Fibroblast of lung (primary cell): ENCODE data around the gene FHL2. TPM values are rescaled to one million over a fixed set of nuclear protein-coding genes. Genes with fewer than 3 reads are reported as not detected.
A peak's percentile ranks its signal among the peaks of the same experiment; 100 is the strongest.

Source experiments
- DNase-seq, 2 donors: peaks; one replicate each; pipeline versions ENCODE4 v3.0.0 to v3.0.0-alpha.2; 2010; ENCODE audit warnings: low read depth in 2 of 2
- H2AFZ ChIP-seq: 2 replicates; pipeline ENCODE4 v1.5.1; 2012; ENCODE audit warnings: low read length, control low read depth, inconsistent platforms
- H3K27ac ChIP-seq: 2 replicates; pipeline ENCODE4 v1.5.1; 2011; ENCODE audit warnings: low read length, control low read depth; ENCODE audit not compliant: insufficient read depth
- H3K27me3 ChIP-seq: 2 replicates; pipeline ENCODE4 v1.5.1; 2011; ENCODE audit warnings: mild to moderate bottlenecking, low read length; ENCODE audit not compliant: control insufficient read depth, insufficient read depth
- H3K36me3 ChIP-seq: 2 replicates; pipeline ENCODE4 v1.5.1; 2011; ENCODE audit warnings: low read length; ENCODE audit not compliant: control insufficient read depth, insufficient read depth
- H3K4me1 ChIP-seq: 2 replicates; pipeline ENCODE4 v1.5.1; 2011; ENCODE audit warnings: low read length; ENCODE audit not compliant: control insufficient read depth, insufficient read depth; ENCODE audit errors: extremely low read depth
- H3K4me2 ChIP-seq: 2 replicates; pipeline ENCODE4 v1.5.1; 2011; ENCODE audit warnings: low read length, control low read depth; ENCODE audit not compliant: insufficient read depth; ENCODE audit errors: extremely low read depth
- H3K4me3 ChIP-seq, 4 experiments: fragments of 200-600 bp in 1 of 4; sonication (generic) in 1 of 4; replicated peaks in 1 of 4; 2 replicates each; pipeline ENCODE4 v1.5.1; 2011 to 2016; ENCODE audit warnings: low read length in 4 of 4, low read depth in 3 of 4, mild to moderate bottlenecking in 3 of 4, control low read depth in 2 of 4, inconsistent platforms in 1 of 4, mixed read lengths in 1 of 4; ENCODE audit not compliant: insufficient read depth in 1 of 4; ENCODE audit errors: control extremely low read depth in 1 of 4
- H3K79me2 ChIP-seq: 2 replicates; pipeline ENCODE4 v1.5.1; 2012; ENCODE audit warnings: mild to moderate bottlenecking, low read length, inconsistent platforms; ENCODE audit not compliant: control insufficient read depth, insufficient read depth
- H3K9ac ChIP-seq: 2 replicates; pipeline ENCODE4 v1.5.1; 2011; ENCODE audit warnings: mild to moderate bottlenecking, low read length, control low read depth; ENCODE audit not compliant: insufficient read depth
- H3K9me3 ChIP-seq: 2 replicates; pipeline ENCODE4 v1.5.1; 2012; ENCODE audit warnings: low read depth, low read length; ENCODE audit not compliant: control insufficient read depth, insufficient read depth
- H4K20me1 ChIP-seq: 2 replicates; pipeline ENCODE4 v1.5.1; 2011; ENCODE audit warnings: low read length; ENCODE audit not compliant: control insufficient read depth, insufficient read depth; ENCODE audit errors: extremely low read depth
- CTCF ChIP-seq, 2 donors: IDR thresholded peaks in 1 of 2; conservative IDR thresholded peaks in 1 of 2; 1 replicate in 1 of 2; 2 replicates in 1 of 2; pipeline ENCODE4 v1.5.1; 2011 to 2012; ENCODE audit warnings: low read length in 2 of 2, control low read depth in 1 of 2, inconsistent platforms in 1 of 2, low read depth in 1 of 2, mild to moderate bottlenecking in 1 of 2
- EZH2 ChIP-seq: IDR thresholded peaks from 2 replicates; pipeline ENCODE4 v1.5.1; 2012; ENCODE audit warnings: low read length, control low read depth, mild to moderate bottlenecking; ENCODE audit errors: missing control alignments
- polyA plus RNA-seq, 2 donors: library from polyadenylated mRNA; depleted of rRNA in 1 of 2; stranded (reverse) in 1 of 2; unstranded in 1 of 2; fragments of >200 nt; gene quantifications; 2 replicates each; pipeline ENCODE4 v1.2.1, GENCODE V29; 2011 to 2012; ENCODE audit warnings: missing spikeins in 1 of 2
- total RNA-seq: library from RNA; depleted of rRNA; stranded (reverse); fragments of >200 nt; gene quantifications from 2 replicates; pipeline ENCODE4 v1.2.1, GENCODE V29; 2014

Gene FHL2
- total and polyA plus RNA-seq, 2 donors (not counting 1 experiment from before 2014, with no cell fraction given) = 144 to 421 TPM

DNA sequence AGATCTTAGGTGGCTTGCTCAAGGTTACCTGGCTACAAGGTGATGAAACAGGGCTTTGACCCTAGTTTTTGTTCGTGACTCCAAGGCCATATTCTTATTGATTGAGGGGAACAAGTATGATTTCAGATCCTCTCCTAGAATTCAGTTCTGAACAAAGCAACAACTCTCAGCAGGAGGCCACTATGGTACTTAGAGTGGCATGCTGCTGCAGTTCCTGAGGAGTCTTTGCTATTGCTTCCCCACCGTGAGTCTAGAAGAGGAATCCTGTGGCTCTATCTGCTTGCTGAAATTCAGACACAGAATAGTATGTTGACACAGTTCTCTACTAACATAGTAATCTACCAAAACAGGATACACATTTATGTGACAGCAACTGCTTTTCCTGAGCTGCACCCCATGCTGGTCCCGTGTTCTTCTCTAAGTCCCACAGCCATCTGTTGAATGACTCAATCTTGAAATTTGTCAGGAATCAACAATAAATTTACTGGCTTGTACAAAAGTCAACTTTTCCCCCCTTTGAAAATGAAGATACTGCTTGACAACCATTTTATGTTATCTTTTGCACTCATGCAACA lies 73.4 kb downstream of the FHL2 start:
- no peak overlapping the region for H2AFZ ChIP-seq

GRCh38 chr2:105324732-105325131 lies 74.1 kb downstream of the FHL2 start:
- Histone ChIP-seq H3K27ac (no peak overlapping the region), H3K4me2 (no peak overlapping the region), H3K4me3 (no peak overlapping the region), H3K27me3 (no peaks in the 10 kb centered on the region), H3K9me3 (no peaks in the 10 kb centered on the region), H3K4me1 (peaks cover 13% of the 10 kb centered on the region), H3K9ac (no peak overlapping the region), H3K36me3 (no peaks in the 10 kb centered on the region), H3K79me2 (peaks cover 36% of the 10 kb centered on the region), H2AFZ (no peak overlapping the region), H4K20me1 (no peaks in the 10 kb centered on the region)
- TF ChIP-seq EZH2 (no peak), CTCF (conservative IDR thresholded peaks at IDR 0.05 in 1 of 2, IDR thresholded peaks at IDR 0.05 in 1 of 2; ENCODE audit: low read depth in 1 of 2, low read length in 2 of 2) (no peak)
- peak in 1 of 2 donors; percentile 93 for DNase-seq

More for the DNA sequence above, 73.4 kb downstream of the FHL2 start:
- TF ChIP-seq EZH2 (no peak), CTCF (conservative IDR thresholded peaks at IDR 0.05 in 1 of 2, IDR thresholded peaks at IDR 0.05 in 1 of 2; ENCODE audit: low read depth in 1 of 2, low read length in 2 of 2) (no peak)
- Histone ChIP-seq H3K4me1 (peaks cover 16% of the 10 kb centered on the region), H3K36me3 (no peaks in the 10 kb centered on the region), H3K4me3 (no peak overlapping the region), H3K4me2 (no peak overlapping the region), H3K27me3 (no peaks in the 10 kb centered on the region), H3K9ac (no peak overlapping the region), H4K20me1 (no peaks in the 10 kb centered on the region), H3K9me3 (no peaks in the 10 kb centered on the region), H3K27ac (no peak overlapping the region), H3K79me2 (peaks cover 33% of the 10 kb centered on the region)
- peak in 1 of 2 donors; percentile 66 for DNase-seq

GRCh38 chr2:105324101-105324500 lies 74.8 kb downstream of the FHL2 start:
- Histone ChIP-seq H3K9ac (no peak overlapping the region), H4K20me1 (no peaks in the 10 kb centered on the region), H3K27ac (no peak overlapping the region), H3K36me3 (no peaks in the 10 kb centered on the region), H3K9me3 (no peaks in the 10 kb centered on the region), H3K27me3 (no peaks in the 10 kb centered on the region), H3K4me2 (no peak overlapping the region), H3K79me2 (peaks cover 35% of the 10 kb centered on the region), H2AFZ (no peak overlapping the region), H3K4me3 (no peak overlapping the region), H3K4me1 (peaks cover 13% of the 10 kb centered on the region)
- DNase-seq = peak in 1 of 2 donors; percentile 19
- no peak for TF ChIP-seq EZH2
- no peak for TF ChIP-seq CTCF (conservative IDR thresholded peaks at IDR 0.05 in 1 of 2, IDR thresholded peaks at IDR 0.05 in 1 of 2; ENCODE audit: low read depth in 1 of 2, low read length in 2 of 2)
